Kidney capillary endothelial cell (primary cell): ENCODE measurements around the gene CAMK1G.

Experiments used
- DNase-seq: peaks from one replicate; pipeline ENCODE4 v3.0.0-alpha.2; 2018; ENCODE audit warnings: low spot score

CAMK1G gene

DNA sequence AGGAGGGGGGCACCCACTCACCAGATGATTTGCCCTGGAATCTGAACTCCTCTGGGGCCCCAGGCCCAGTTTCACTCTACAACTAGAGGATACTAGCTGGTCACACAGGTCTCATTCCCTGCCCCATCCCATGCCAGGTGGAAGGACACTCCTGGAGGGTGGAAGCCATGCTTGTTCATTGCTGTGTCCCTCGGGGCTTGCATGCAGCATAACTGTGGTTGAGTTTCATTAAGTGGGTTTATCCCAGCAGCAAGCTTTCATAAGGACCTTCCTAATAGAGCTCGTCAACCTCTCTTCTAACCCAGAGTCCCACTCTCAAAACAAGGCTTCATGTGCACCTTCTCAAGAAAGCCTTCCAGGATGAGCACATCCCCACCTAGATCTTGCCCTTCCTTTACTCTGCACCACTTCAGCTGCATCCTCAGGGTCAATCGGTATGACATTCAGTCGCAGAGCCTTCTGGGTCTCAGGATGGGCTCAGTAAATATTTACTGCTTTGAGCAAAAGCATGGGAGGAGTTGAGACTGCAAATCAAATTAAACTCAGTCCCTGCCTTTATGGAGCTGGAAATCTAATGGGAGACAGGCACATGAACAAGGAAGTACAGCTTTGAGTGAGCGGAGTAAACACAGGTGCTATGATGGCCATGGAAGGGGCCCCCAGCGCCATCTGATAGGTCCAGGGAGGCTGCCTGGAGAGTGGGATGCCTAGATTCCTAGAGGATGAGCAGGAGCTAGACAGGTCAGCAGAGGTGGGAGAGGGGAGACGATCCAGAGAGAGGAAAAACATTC, 36.4 kb downstream of the CAMK1G start:
- DNase-seq: no peak

DNA sequence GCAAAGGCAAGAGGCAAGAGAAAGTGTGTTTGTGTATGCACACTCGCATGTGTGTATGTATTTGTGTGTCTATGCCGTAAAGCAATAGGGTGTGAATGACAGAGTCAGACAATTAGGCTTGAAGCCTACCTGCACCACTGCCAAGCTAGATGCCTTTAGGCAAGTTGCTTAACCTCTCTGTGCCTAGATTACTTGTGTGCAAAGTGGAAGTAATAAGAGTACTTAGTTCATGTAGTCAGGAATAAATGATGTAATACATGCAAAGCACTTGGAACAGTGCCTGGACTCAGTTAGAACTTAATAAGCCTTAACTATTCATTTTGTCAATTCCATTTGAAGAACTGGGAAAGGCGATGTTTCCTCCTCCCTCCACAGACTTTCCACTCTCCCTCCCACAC, 37.0 kb downstream of the CAMK1G start:
- DNase-seq: no peak

DNA sequence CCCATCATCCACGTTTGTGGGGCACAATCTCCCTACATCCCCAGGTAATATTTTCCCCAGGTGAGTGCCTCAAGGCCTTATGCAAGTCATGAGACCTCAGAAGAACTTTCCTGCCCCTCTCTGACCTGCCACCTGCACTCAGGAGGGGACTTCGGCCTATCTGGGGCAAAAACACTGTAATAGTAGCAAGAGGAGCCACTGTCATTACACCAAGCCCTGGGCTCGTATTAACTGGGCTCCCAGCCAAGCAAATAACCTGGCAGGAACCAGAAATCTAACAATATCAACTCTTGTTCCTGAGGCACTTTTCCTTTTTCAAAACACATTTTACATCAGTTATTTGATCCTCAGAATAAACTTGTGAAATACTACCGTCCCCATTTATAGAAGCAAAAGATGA, 37.8 kb downstream of the CAMK1G start:
- DNase-seq: no peak

DNA sequence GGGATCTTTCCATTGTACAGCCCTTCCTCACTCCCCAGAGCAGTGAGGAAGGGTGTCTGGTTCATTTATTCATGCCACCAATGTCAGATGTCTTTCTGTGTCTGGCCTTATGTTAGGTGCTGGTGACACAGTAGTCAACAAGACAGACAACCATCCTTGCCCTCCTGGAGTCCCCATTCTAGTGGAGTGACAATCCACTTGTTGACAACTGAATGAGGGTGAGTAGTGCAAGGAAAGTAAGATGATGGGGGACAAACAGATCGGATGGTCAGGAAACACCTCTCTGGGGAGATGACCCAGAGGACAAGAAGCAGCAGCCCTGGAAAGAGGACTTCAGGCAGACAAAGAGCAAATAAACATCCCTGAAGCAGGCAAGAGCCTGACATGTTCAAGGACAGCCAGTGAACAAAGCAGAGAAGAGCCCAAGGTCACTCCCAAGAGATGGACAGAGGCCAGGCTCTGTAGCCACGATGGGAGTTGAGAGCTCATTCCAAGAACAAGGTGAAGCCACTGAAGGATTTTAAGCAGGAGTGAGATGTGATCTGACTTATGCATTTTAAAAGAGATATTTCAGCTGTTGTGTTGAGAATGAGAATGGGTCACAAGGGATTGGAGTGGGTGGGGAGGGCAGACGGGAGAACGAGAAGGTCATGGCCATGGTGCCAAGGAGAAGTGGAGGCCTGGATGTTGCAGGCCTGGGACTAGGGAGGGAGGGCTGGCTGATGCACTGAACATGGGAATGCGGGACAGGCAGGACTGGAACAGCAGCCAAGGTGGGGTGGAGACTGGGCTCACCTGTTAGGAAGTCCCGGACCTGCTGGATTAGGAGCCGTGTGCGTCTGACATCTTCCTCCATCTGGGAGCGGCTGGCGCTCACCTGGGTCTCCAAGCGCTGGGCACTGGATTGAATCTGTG, 38.5 kb downstream of the CAMK1G start:
- no peak for DNase-seq

DNA sequence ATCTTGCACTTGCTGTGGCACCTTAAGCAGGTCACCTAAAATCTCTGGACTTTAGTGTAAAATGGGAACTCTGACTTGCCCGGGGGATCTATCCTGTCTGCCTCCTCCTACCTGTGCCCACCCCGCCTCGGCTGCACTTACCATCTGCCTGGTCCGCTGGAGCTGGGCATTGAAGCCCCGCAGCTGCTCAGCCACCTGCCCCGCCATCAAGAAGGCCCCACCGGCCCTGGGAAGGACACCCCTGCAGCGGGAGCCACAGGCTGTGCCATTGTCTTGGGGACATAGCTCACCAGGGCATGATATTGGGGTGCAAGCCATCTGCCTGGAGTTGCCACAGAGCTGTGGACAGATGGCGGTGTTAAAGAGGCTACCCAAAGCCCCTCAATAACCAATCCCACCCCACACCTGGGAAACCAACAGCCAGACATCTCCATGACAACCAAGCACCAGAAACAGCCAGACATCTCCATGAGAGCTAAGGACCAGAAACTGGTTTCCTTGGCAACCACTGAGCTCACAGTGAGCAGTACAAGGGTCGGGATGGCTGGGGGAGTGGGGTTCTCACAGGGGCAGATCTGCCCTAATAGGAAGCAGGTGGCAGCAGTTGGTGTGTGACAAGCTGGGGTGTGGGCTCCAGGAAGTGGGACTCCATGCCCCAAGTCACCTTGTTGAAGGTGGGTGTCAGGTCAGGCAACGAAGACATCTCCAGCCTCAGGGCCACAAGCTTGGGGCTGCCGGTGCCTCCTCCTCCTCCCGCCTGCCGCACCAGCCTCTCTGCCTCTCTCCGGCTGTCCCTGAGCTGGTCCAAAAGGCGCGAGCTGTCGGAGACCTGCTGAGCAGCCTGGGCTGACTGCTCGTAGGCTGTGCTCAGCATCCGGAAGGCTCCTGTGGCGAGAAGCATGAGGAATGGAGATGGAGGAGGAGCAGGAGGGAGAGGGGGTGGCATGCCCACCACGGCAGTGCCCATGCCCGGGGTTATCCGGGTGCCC, 39.6 kb downstream of the CAMK1G start:
- no peak for DNase-seq

DNA sequence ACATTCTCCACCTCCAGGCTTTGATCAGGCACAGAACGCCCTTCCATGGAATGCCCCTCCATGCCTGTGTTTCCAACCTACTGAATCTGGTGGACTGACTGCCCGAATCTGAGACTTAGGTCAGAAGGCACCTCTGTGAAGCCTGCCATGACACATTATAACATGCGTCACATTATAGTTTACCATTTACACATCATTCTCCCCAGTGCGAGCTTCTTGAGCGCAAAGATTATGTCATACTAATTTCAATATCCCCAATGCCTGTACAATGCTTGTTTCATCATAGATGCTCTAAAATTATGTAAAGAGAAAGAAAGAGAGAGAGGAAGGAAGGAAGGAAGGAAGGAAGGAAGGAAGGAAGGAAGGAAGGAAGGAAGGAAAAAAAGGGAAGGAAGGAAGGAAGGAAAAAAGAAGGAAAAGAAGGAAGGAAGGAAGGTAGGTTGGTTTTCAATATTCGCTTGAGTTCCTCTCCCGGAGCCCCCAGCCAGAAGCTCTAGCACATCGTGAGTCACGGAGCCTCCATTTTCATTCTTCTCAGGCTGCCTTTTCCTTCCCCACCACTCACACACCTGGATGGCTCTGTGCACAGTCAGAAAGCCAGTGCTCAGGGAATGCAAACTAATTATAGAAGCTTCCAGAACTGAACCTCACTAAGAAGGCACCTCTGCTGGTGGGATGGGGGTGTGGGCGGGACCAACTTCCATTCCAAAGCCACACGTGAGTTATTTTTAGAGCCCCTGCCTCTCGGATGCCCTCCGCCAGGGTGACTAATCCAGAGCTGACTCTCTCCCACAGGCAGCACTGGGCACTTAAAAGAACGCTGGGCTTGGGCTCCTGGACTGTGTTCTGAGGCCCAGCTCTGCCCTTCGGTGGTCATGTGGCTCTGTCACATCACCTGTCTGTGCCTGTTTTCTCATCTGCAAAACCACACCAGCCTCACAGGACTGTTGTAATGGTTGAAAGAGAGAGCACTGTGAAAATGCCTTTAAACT, 41.3 kb downstream of the CAMK1G start:
- no peak for DNase-seq

DNA sequence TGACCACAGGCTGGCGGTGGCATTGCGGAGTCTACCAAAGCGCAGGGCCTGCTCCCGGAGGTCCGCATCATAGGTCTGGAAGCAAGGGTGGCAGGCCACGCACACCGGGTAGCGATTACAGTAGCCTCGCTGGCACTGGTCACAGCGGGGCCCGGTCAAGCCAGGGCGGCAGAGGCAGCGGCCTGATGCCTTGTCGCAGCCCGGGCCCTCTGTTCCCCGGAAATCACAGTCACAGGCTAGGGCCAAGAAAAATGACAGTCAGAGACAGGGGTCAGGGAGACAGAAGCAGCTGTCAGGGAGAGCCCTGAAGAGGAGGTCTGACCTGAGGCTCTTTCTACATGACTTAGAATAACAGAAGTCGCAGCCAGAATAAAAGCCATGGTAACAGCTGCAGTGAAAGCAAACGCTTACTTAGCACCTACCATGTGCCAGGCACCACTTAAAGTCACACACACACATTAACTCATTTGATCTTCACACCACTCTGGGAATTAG, 42.3 kb downstream of the CAMK1G start:
- no peak for DNase-seq

DNA sequence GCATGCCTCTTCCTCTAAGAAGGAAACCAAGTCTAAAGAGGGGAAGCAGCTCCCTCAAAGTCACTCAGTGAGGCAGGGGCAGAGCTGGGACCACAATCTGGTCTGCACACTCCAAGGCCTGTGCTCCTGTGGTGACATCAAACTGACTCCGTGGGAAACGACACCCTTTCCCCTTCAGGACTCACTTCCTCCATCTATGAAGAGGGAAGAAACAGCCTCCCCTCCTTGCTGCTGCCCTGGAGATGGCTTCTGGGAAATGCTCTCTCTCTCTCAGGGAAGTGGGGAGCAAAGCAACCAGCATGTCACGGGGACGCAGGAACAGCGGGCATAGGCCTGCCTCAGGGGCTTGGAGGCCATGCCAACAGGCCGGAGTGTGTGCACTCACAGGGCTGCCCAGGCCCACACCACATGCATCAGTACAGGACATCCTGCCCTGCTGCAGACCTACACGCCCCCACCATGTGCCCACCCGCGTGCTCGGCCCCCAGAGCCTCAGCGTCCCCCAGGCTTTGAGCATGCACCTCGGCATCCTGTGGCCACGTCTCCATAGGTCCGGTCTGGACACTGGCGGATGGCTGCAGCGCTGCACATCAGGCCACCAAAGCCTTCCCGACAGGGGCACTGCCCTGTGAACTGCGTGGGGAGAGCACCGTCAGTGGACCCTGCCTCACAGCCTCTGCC, 43.0 kb downstream of the CAMK1G start:
- no peak for DNase-seq

DNA sequence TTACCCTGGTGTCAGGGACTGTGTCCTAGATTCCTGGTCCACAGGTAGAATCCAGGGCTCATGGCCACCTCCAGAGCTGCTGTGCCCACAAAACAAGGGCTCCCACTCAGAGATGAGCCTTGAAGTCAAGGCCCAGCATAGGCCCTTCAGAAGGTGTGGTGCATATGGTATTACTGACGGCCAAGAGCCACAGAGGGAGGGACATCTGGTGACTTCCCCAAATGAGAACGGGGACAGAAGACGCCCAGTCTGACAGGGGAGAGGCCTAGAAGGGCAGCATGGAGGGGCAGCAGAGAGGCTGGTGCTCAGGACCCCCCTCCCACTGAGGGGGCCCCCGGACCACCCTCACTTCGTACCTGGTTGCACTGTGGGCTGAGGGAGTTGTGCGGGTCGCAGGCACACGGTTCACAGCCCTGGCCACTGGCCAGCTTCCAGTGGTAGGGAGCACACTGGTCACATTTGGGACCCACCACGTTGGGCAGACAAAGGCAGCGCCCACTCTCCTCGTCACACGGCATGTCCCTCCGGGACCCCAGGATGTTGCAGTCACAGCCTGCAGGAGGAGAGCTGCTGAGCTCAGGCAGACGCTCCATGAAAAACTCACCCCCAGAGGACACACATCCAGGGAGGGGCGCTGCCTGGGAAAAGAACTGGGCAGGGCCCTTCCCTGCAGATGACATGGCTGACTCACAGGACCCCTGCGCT, 43.7 kb downstream of the CAMK1G start:
- DNase-seq: no peak

DNA sequence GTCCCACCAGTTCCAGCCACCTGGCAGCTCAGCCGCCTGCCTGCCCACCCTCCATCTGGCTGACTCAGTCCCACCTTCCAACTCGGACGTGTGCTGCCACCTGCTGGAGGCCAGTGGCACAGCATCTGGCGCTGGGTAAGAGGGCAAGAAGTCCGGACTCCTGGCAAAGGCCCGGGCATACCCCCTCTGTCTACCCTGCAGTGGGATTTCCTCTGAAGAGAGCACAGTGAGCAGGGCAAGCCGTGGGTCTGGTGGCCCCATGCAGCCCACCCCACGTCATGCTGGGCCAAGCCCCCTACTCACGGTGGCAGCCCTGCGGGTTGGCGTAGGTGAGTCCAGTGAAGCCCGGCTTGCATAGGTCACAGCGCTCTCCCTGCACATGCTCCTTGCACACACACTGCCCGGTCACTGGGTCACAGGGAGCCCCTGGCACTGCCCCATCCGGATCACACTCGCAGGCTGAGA, 44.2 kb downstream of the CAMK1G start:
- DNase-seq: peak; percentile 67

DNA sequence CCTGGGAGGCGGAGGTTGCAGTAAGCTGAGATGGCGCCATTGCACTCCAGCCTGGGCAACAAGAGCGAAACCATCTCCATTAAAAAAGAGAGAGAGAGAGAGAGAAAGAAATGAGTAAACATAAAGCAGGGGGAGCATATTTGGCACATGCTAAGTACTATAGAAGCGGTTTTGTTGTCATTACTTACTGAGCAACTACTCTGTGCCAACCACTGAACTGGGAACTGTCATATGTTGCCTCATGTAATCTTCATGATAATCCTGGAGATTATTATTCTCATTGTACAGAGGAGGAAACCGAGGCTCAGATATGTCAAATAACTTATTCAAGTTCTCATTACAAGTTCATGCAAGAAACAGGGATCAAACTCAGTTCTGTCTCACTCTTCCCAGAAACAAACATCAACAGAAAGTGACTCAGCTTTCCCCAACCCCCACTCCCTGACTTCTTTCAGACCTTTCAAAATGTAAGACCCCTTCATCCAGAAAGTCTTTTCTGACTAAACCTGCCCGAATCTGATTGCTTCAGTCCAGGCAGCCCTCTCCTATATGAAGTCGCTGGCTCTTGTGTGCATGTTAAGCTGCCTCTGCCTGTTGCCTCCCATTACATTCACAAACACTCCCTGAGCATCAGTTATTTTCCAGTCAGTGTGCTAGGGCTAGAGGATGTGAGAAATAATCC, 45.2 kb downstream of the CAMK1G start:
- no peak for DNase-seq

DNA sequence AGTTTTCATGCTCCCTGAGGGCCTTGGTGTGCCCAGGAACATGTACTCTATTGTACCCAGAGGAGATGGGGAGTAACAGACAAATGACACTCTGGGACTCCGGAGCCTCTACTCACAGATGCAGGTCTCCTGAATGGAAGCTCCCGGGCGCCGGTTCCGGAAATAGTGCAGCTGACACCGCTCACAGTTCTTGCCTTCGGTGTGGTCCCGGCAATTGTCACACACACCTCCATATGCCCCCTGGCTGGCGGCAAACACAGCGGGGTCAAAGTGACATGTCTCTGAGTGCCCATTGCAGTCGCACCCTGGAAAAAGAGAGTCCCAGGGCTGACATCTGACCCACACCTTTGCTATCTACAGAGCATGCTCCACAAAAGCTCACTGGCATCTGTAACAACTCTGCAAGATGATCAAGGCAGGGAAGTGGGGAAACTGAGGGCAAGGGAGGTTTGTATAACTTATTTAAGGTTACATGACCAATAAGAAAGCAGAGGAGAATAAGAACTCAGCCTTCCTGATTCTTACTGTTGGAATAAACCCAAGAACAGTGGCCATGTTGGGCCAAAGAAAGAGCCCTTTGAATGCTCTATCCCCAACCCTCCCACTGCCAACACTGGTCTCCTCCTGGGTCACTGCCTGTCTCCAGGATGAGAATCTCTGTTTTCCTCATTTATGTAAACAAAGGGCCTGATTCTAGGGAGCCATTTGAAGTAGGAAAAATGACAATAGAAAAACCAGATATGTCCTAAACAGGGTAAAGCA, 46.3 kb downstream of the CAMK1G start:
- DNase-seq: no peak

DNA sequence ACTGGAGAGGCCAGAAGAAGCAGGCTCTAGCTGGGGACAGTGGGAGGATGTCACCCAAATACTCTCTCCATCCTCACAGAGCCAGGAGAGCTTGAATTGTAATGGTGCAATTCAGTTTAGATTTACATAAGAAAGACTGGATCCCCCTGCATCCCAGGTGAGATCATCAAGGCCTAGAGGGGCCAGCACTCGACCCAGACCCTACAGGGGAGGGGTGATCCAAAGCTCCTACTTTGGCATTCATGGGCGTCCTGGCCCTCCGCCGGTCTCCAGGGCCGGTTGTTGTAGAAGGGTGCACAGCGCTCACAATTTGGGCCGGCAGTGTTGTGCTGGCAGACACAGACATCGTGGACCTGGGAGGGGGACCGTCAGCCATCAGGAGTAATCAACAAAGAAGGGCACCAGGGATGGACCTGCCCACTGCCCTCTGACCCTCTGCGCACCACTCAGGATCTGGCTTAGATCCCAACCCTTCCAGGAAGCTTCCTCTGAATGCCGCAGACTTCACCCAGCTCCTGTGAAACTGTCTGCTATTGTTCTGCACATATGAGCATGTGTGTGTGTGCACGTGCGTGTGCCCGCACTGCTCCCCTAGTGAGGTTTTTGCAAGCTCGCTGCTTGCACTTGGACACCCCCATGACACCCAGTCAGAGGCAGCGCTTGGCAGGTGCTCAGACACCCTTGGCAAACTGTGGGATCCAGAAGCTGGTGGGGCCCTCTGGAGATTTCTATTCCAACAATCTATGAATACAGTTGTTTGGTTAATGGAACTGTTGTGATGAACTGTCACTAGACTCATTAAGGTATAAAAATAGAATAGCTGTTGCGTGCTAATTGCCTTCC, 47.1 kb downstream of the CAMK1G start:
- no peak for DNase-seq

DNA sequence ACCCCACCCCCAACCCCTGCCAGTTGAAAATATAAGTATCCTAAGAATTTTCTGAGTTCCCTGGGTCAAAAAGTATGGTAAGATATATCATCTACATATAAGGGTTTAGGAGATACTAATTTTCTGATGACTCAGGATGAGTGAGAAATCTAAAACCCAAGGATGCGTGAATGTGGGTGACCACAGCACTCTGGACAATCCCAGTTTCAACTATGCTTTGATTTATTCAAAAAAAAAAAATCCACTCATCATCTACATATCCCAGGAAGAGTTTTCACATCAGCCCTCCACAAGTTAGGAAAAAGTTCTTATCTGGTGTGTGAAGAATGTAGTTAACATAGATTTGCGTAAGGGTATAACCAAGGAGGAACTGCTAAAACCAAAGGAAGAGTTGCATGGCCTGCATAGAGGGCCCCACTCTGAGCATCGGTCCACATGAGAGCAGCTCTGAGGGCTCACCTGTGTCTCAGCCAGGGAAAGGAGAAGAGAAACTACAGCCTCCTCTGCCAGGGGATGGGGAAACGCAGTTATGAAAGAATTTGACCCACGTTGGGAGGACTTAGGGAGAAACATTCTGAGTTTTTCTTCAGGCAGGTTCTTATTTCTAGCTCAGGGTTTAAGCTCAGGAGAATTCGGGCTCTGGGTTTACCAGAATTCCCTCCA, 50.0 kb downstream of the CAMK1G start:
- DNase-seq: no peak

DNA sequence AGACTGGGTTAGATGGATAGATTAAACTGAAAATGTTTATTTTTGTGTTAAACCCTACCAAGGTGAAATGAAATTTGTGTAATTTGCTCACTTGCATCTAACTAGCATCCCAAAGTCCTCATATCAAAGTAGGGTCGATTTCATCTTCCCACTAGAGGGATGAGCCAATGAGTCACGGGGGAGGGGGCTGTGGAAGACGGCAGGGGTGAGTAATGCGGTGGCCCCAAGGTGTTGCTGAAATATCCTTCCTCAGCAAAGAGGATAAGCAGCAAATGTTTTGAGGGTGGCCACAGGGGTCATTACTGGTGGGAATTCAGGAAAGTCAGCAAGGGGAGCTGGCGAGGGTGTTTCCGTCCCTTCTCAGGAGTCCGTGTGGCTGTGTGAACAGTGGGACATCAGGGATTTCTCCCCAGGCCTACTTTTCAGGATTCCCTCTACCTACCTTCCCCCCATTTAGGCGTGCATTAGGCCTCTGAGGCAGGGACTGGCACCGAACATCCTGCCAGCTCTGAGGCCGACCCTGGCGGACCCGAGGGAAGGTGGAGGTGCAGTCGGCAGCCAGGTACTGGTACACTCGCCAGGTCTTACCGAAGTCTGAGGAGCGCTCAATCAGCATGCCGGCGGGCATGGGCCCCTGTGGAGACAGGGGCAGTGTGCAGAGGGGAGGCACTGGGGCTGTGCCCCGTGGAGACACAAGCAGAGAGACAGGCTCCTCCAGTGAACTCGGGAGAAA, 50.7 kb downstream of the CAMK1G start:
- no peak for DNase-seq

DNA sequence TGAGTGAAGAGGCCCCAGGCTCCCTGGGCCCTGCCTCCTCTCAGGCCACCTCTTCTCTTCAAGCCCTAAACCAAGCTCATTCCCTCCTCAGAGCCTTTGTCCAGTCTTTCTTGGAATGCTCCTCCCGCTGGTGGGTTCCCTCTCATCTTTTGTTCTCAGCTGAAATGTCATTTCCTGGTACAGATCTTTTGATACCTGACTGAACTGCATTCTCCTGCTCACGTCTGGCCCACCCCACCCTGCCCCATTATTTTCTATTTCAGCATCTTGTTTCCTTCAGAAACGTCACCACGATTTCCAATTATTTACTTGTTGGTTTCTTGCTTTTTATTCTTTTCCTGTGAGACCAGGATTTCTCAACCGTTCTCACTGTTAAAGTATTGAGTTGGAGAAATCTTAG, 52.3 kb downstream of the CAMK1G start:
- no peak for DNase-seq
